Astrocyte (in vitro differentiated cells and primary cell): ENCODE measurements around the gene KIAA0825. TPM values are rescaled to one million over a fixed set of nuclear protein-coding genes. Genes with fewer than 3 reads are reported as not detected.

Source experiments
- DNase-seq: peaks from one replicate; pipeline ENCODE4 v3.0.0-alpha.2; 2010; ENCODE audit warnings: low read depth
- FAIRE-seq: peaks from 2 replicates; lab custom pipeline; 2011; peaks lifted over from hg19 to GRCh38; lab: Jason Lieb, UNC
- H2AFZ ChIP-seq: 2 replicates; pipeline ENCODE4 v1.6.0; 2012; ENCODE audit warnings: low read depth, low read length, inconsistent platforms
- H3K27ac ChIP-seq: 2 replicates; pipeline ENCODE4 v1.5.1; 2011; ENCODE audit warnings: low read depth, low read length, inconsistent platforms
- H3K27me3 ChIP-seq: 2 replicates; pipeline ENCODE4 v1.6.0; 2011; ENCODE audit warnings: low read length, inconsistent platforms; ENCODE audit not compliant: insufficient read depth
- H3K36me3 ChIP-seq: 2 replicates; pipeline ENCODE4 v1.5.1; 2011; ENCODE audit warnings: low read length, inconsistent platforms; ENCODE audit not compliant: insufficient read depth
- H3K4me1 ChIP-seq: 2 replicates; pipeline ENCODE4 v1.5.1; 2011; ENCODE audit warnings: low read length, inconsistent platforms; ENCODE audit not compliant: insufficient read depth
- H3K4me2 ChIP-seq: 2 replicates; pipeline ENCODE4 v1.6.0; 2012; ENCODE audit warnings: low read length, inconsistent platforms
- H3K4me3 ChIP-seq: 2 replicates; pipeline ENCODE4 v1.5.1; 2011; ENCODE audit warnings: low read depth, mild to moderate bottlenecking, low read length, inconsistent platforms; ENCODE audit not compliant: insufficient read depth
- H3K79me2 ChIP-seq: 2 replicates; pipeline ENCODE4 v1.6.0; 2012; ENCODE audit warnings: mild to moderate bottlenecking, low read length, inconsistent platforms; ENCODE audit not compliant: insufficient read depth
- H3K9ac ChIP-seq: 2 replicates; pipeline ENCODE4 v1.6.0; 2012; ENCODE audit warnings: mild to moderate bottlenecking, low read length, inconsistent platforms
- H3K9me3 ChIP-seq: 2 replicates; pipeline ENCODE4 v1.5.1; 2012; ENCODE audit warnings: low read depth, mild to moderate bottlenecking, low read length, inconsistent platforms; ENCODE audit not compliant: insufficient read depth
- H4K20me1 ChIP-seq: 2 replicates; pipeline ENCODE4 v1.6.0; 2012; ENCODE audit warnings: low read length, inconsistent platforms; ENCODE audit not compliant: insufficient read depth
- H3K27ac Mint-ChIP-seq: one replicate; pipeline ENCODE4 v1.8.0; 2021; ENCODE audit warnings: mild to moderate bottlenecking, mixed read lengths; ENCODE audit not compliant: unreplicated experiment
- H3K27me3 Mint-ChIP-seq: one replicate; pipeline ENCODE4 v1.8.0; 2021; ENCODE audit warnings: low read depth, mixed read lengths; ENCODE audit not compliant: unreplicated experiment
- H3K36me3 Mint-ChIP-seq: one replicate; pipeline ENCODE4 v1.8.0; 2021; ENCODE audit warnings: low read depth, mixed read lengths; ENCODE audit not compliant: unreplicated experiment
- H3K4me1 Mint-ChIP-seq: one replicate; pipeline ENCODE4 v1.8.0; 2021; ENCODE audit warnings: low read depth, mixed read lengths; ENCODE audit not compliant: unreplicated experiment
- H3K4me3 Mint-ChIP-seq: one replicate; pipeline ENCODE4 v1.8.0; 2021; ENCODE audit warnings: mild to moderate bottlenecking, moderate library complexity, mixed read lengths; ENCODE audit not compliant: unreplicated experiment
- H3K9me3 Mint-ChIP-seq: one replicate; pipeline ENCODE4 v1.8.0; 2021; ENCODE audit warnings: mild to moderate bottlenecking, mixed read lengths; ENCODE audit not compliant: unreplicated experiment
- EZH2 ChIP-seq: IDR thresholded peaks from 2 replicates; pipeline ENCODE4 v1.6.1; 2012; ENCODE audit warnings: mild to moderate bottlenecking, low read length, inconsistent platforms; ENCODE audit not compliant: insufficient read depth
- total RNA-seq: library from RNA; stranded (reverse); gene quantifications from 2 replicates; pipeline ENCODE4 v1.2.1, GENCODE V29; 2021
- TF ChIP-seq, protein P1 (sequence below): IDR thresholded peaks from 2 replicates; pipeline ENCODE4 v1.5.1; 2011; ENCODE audit warnings: low read depth, mild to moderate bottlenecking, inconsistent platforms, low read length, moderate library complexity; ENCODE audit not compliant: insufficient read depth

KIAA0825 gene
- total RNA-seq, 1 donor from 2014 or later: 2.5 TPM

GRCh38 chr5:94660506-94660905 lies 42.1 kb upstream of the KIAA0825 start:
- Histone ChIP-seq H3K4me2 (no peak overlapping the region), H3K27ac (no peak overlapping the region), H3K9me3 (peaks cover 3% of the 10 kb centered on the region), H3K4me3 (no peak overlapping the region), H3K79me2 (peaks cover 12% of the 10 kb centered on the region), H2AFZ (no peak overlapping the region), H4K20me1 (no peaks in the 10 kb centered on the region), H3K27me3 (no peaks in the 10 kb centered on the region), H3K4me1 (no peaks in the 10 kb centered on the region), H3K9ac (no peak overlapping the region), H3K36me3 (no peaks in the 10 kb centered on the region)
- DNase-seq: no peak
- TF ChIP-seq EZH2: no peak
- TF ChIP-seq, protein P1, sequence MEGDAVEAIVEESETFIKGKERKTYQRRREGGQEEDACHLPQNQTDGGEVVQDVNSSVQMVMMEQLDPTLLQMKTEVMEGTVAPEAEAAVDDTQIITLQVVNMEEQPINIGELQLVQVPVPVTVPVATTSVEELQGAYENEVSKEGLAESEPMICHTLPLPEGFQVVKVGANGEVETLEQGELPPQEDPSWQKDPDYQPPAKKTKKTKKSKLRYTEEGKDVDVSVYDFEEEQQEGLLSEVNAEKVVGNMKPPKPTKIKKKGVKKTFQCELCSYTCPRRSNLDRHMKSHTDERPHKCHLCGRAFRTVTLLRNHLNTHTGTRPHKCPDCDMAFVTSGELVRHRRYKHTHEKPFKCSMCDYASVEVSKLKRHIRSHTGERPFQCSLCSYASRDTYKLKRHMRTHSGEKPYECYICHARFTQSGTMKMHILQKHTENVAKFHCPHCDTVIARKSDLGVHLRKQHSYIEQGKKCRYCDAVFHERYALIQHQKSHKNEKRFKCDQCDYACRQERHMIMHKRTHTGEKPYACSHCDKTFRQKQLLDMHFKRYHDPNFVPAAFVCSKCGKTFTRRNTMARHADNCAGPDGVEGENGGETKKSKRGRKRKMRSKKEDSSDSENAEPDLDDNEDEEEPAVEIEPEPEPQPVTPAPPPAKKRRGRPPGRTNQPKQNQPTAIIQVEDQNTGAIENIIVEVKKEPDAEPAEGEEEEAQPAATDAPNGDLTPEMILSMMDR: no peak
- no peaks in the 10 kb centered on the region for H3K27me3 Mint-ChIP-seq
- FAIRE-seq: no peak
- peaks cover 30% of the 10 kb centered on the region for H3K36me3 Mint-ChIP-seq
- H3K4me3 Mint-ChIP-seq: no peak overlapping the region
- H3K9me3 Mint-ChIP-seq: peaks cover 21% of the 10 kb centered on the region
- no peak overlapping the region for H3K27ac Mint-ChIP-seq
- H3K4me1 Mint-ChIP-seq: no peaks in the 10 kb centered on the region

- Histone ChIP-seq H3K4me2 (no peak overlapping the region), H3K36me3 (peaks cover 4% of the 10 kb centered on the region), H3K9ac (no peak overlapping the region), H3K4me3 (no peak overlapping the region), H4K20me1 (no peaks in the 10 kb centered on the region), H3K27ac (no peak overlapping the region), H3K27me3 (no peaks in the 10 kb centered on the region), H3K9me3 (peaks cover 3% of the 10 kb centered on the region), H3K4me1 (no peaks in the 10 kb centered on the region), H2AFZ (no peak overlapping the region), H3K79me2 (peaks cover 12% of the 10 kb centered on the region)
- TF ChIP-seq EZH2: no peak
- TF ChIP-seq, protein P1: no peak
- FAIRE-seq (no peak), DNase-seq (no peak)
- H3K27me3 Mint-ChIP-seq: no peaks in the 10 kb centered on the region
- peaks cover 37% of the 10 kb centered on the region for H3K36me3 Mint-ChIP-seq
- no peaks in the 10 kb centered on the region for H3K4me1 Mint-ChIP-seq
- no peak overlapping the region for H3K27ac Mint-ChIP-seq
- peaks cover 27% of the 10 kb centered on the region for H3K9me3 Mint-ChIP-seq
- H3K4me3 Mint-ChIP-seq: no peak overlapping the region
Measured at GRCh38 chr5:94658272-94658671, 39.9 kb upstream of the KIAA0825 start.

- peaks cover 2% of the 10 kb centered on the region for H3K36me3 Mint-ChIP-seq
- Histone ChIP-seq H3K27me3 (no peaks in the 10 kb centered on the region), H3K4me1 (no peaks in the 10 kb centered on the region), H3K36me3 (no peaks in the 10 kb centered on the region), H3K79me2 (no peaks in the 10 kb centered on the region), H2AFZ (no peak overlapping the region), H4K20me1 (no peaks in the 10 kb centered on the region), H3K27ac (no peak overlapping the region), H3K9me3 (no peaks in the 10 kb centered on the region), H3K9ac (no peak overlapping the region), H3K4me2 (no peak overlapping the region), H3K4me3 (no peak overlapping the region)
- TF ChIP-seq, protein P1: no peak
- TF ChIP-seq EZH2: no peak
- H3K27ac Mint-ChIP-seq: no peak overlapping the region
- no peak for FAIRE-seq
- no peaks in the 10 kb centered on the region for H3K4me1 Mint-ChIP-seq
- H3K9me3 Mint-ChIP-seq: peaks cover under 1% of the 10 kb centered on the region
- H3K27me3 Mint-ChIP-seq: no peaks in the 10 kb centered on the region
- DNase-seq: no peak
- H3K4me3 Mint-ChIP-seq: no peak overlapping the region
Measured at GRCh38 chr5:94649874-94650273, 31.5 kb upstream of the KIAA0825 start.
